Keratinocyte (primary cell): ENCODE data around the gene DCDC2.

Experiments used
- CTCF ChIP-seq, 3 experiments: IDR thresholded peaks in 1 of 3; conservative IDR thresholded peaks in 1 of 3; optimal IDR thresholded peaks in 1 of 3; 2 replicates in 2 of 3; 3 replicates in 1 of 3; pipeline versions ENCODE3 to v1.5.1; 2011; ENCODE audit warnings: low read length in 3 of 3, mild to moderate bottlenecking in 3 of 3, moderate library complexity in 2 of 3, control low read depth in 1 of 3, inconsistent platforms in 1 of 3; ENCODE audit not compliant: insufficient read depth in 2 of 3; ENCODE audit errors: extremely low read depth in 1 of 3
- EZH2 ChIP-seq: IDR thresholded peaks from one replicate; pipeline ENCODE4 v1.6.1; 2012; ENCODE audit warnings: inconsistent platforms, mild to moderate bottlenecking, low read length, moderate library complexity

- TF ChIP-seq CTCF (optimal IDR thresholded peaks at IDR 0.05 in 1 of 3, IDR thresholded peaks at IDR 0.05 in 1 of 3, conservative IDR thresholded peaks at IDR 0.05 in 1 of 3; ENCODE audit: extremely low read depth in 1 of 3, insufficient read depth in 2 of 3, low read length in 3 of 3) (no peak), EZH2 (no peak)
These were observed 50.0 kb downstream of the DCDC2 start for GRCh38 chr6:24307881-24308280.
